Measurements from ENCODE around the gene CCDC8. TPM values are rescaled to one million over a fixed set of nuclear protein-coding genes. Genes with fewer than 3 reads are reported as not detected.

Gene CCDC8
- total and polyA plus RNA-seq, 8 donors = 0.29 to 22.9 (median 2.6) TPM; not detected in 2

GRCh38 chr19:46366620-46367292 is 46.6 kb downstream of the CCDC8 start:
- WGBS, 5 donors = 78 to 84% (median 79%) methylated on average over 9 of the region's 9 CpGs
- H3K9me3 ChIP-seq = no peaks in the 10 kb centered on the region
- TF ChIP-seq CTCF (IDR thresholded peaks at IDR 0.05) (no peak), POLR2AphosphoS5 (IDR thresholded peaks at IDR 0.05) (no peak), EP300 (IDR thresholded peaks at IDR 0.05) (no peak), POLR2A (IDR thresholded peaks at IDR 0.05) (no peak)
- no peak overlapping the region for H3K27ac ChIP-seq
- peaks cover 4 to 72% (median 63%) of the 10 kb centered on the region in 4 donors for H3K36me3 ChIP-seq
- peaks cover 0 to 41% (median 14%) of the 10 kb centered on the region in 4 donors for H3K4me1 ChIP-seq
- no peaks in the 10 kb centered on the region for H3K27me3 ChIP-seq
- no peak overlapping the region for H3K4me3 ChIP-seq
- no peak for DNase-seq
- intact Hi-C loops (cut with DNase I; ENCODE audit: low total_unique reads) = no loop called here

DNA sequence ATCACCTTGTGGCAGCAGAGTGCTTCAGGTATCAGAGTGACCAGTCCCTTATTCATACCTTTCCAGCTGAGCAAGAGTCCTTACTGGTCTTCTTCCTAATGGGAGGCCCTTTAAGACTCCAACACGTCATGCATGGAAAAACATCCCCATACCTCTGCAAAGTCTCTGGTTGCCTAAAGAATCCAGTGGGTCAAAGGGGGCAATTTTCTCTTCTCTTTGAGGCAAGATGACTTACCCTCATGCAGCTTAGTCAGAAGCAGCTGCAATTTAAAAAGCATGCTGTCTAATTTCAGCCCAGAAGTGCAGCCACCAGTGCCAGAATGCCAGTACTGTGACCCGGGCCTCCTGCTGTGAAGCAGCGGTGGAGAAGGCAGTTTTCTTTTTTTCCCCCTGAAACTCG is 47.8 kb downstream of the CCDC8 start:
- H3K27ac ChIP-seq = no peak overlapping the region
- H3K4me3 ChIP-seq = no peak overlapping the region
- H3K9me3 ChIP-seq = no peaks in the 10 kb centered on the region
- intact Hi-C loops (cut with DNase I; ENCODE audit: low total_unique reads) = no loop called here
- H3K36me3 ChIP-seq = peaks cover 3 to 67% (median 61%) of the 10 kb centered on the region in 4 donors
- no peak for TF ChIP-seq CTCF (IDR thresholded peaks at IDR 0.05)
- no peak for TF ChIP-seq POLR2A (IDR thresholded peaks at IDR 0.05)
- no peak for TF ChIP-seq EP300 (IDR thresholded peaks at IDR 0.05)
- TF ChIP-seq POLR2AphosphoS5 (IDR thresholded peaks at IDR 0.05) = no peak
- H3K27me3 ChIP-seq = no peaks in the 10 kb centered on the region
- no peak for DNase-seq
- 81 to 88% (median 84%) methylated on average over 4 of the region's 4 CpGs for WGBS, 5 donors
- peaks cover 0 to 30% (median 7%) of the 10 kb centered on the region in 4 donors for H3K4me1 ChIP-seq

DNA sequence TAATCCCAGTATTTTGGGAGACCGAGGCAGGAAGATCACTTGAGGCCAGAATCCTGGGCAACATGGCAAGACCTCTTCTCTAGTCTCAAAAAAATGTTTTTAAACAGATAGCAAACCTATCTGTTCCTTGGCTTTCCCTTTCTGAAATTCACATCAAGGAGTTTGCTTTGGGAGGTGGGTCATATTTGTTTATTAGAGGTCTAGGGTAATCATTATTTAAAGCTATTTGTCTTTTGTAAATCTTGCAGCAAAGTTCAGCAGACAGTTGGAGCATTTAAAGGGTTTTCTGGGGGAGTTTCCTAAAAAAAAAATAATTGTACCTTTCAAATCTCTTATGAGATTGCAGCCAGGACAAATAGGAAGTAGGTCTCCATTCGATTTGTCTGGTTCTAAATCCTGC is 49.0 kb downstream of the CCDC8 start:
- Histone ChIP-seq H3K27ac (no peak overlapping the region), H3K36me3 (peaks cover 0 to 62% (median 61%) of the 10 kb centered on the region in 4 donors), H3K4me3 (no peak overlapping the region), H3K4me1 (peaks cover 0 to 33% (median 7%) of the 10 kb centered on the region in 4 donors), H3K27me3 (no peaks in the 10 kb centered on the region), H3K9me3 (no peaks in the 10 kb centered on the region)
- 60 to 79% (median 74%) methylated on average over 2 of the region's 2 CpGs for WGBS, 5 donors
- TF ChIP-seq POLR2A (IDR thresholded peaks at IDR 0.05) = no peak
- no peak for DNase-seq
- intact Hi-C loops (cut with DNase I; ENCODE audit: low total_unique reads) = no loop called here

GRCh38 chr19:46361915-46362314 is 51.4 kb downstream of the CCDC8 start:
- WGBS, 5 donors = 46 to 58% (median 56%) methylated on average over 2 of the region's 2 CpGs
- DNase-seq = no peak
- TF ChIP-seq POLR2A (IDR thresholded peaks at IDR 0.05) (no peak), EP300 (IDR thresholded peaks at IDR 0.05) (no peak), CTCF (IDR thresholded peaks at IDR 0.05) (no peak), POLR2AphosphoS5 (IDR thresholded peaks at IDR 0.05) (no peak)
- intact Hi-C loops (cut with DNase I; ENCODE audit: low total_unique reads) = no loop called here
- Histone ChIP-seq H3K36me3 (peaks cover 6 to 60% (median 54%) of the 10 kb centered on the region in 4 donors), H3K4me3 (no peak overlapping the region), H3K27me3 (no peaks in the 10 kb centered on the region), H3K4me1 (peaks cover 0 to 55% (median 17%) of the 10 kb centered on the region in 4 donors), H3K9me3 (no peaks in the 10 kb centered on the region), H3K27ac (no peak overlapping the region)

Other genes with a start within 250 kb of the CCDC8 start
- gene IGFL1, start 183.8 kb downstream of the CCDC8 start, total RNA-seq = not detected
- under 1 TPM in 2 of 3 donors, not detected in 1; 0.50 to 0.88 TPM for gene IGFL1, start 183.8 kb downstream of the CCDC8 start, polyA plus RNA-seq
- gene HIF3A, start 116.5 kb downstream of the CCDC8 start, total RNA-seq = 100 to 1,000 TPM in 4 of 5 donors, 10 to 100 TPM in 1; 83.2 to 235 (median 144) TPM
- gene HIF3A, start 116.5 kb downstream of the CCDC8 start, polyA plus RNA-seq = 10 to 100 TPM; 17.6 to 22.0 (median 20.5) TPM
- 100 to 1,000 TPM in 1 of 5 donors, 10 to 100 TPM in 4; 54.5 to 124 (median 82.0) TPM for gene PPP5C, start 66.5 kb downstream of the CCDC8 start, total RNA-seq
- gene PPP5C, start 66.5 kb downstream of the CCDC8 start, polyA plus RNA-seq = 10 to 100 TPM; 29.6 to 39.3 (median 35.4) TPM
- under 1 TPM in 1 of 5 donors, not detected in 4; 0.18 TPM for gene PNMA8C, start 15.4 kb upstream of the CCDC8 start, total RNA-seq
- under 1 TPM in 1 of 3 donors, not detected in 2; 0.05 TPM for gene PNMA8C, start 15.4 kb upstream of the CCDC8 start, polyA plus RNA-seq
- gene PNMA8A, start 58.0 kb upstream of the CCDC8 start, total RNA-seq = 1 to 10 TPM in 2 of 5 donors, under 1 TPM in 1, not detected in 2; 0.43 to 4.8 (median 3.1) TPM
- gene PNMA8A, start 58.0 kb upstream of the CCDC8 start, polyA plus RNA-seq = 1 to 10 TPM; 1.1 to 1.5 (median 1.3) TPM
- gene PNMA8B, start 82.3 kb upstream of the CCDC8 start, total RNA-seq = 1 to 10 TPM in 2 of 5 donors, under 1 TPM in 2, not detected in 1; under 0.01 to 4.1 (median 0.72) TPM
- 1 to 10 TPM in 1 of 3 donors, under 1 TPM in 2; 0.40 to 1.1 (median 0.76) TPM for gene PNMA8B, start 82.3 kb upstream of the CCDC8 start, polyA plus RNA-seq
- gene CALM3, start 187.8 kb upstream of the CCDC8 start, total RNA-seq = 100 to 1,000 TPM in 4 of 5 donors, 10 to 100 TPM in 1; 94.7 to 147 (median 106) TPM
- 100 to 1,000 TPM in 2 of 3 donors, 10 to 100 TPM in 1; 84.2 to 203 (median 174) TPM for gene CALM3, start 187.8 kb upstream of the CCDC8 start, polyA plus RNA-seq
- 1 to 10 TPM in 3 of 5 donors, not detected in 2; 1.8 to 6.7 (median 5.8) TPM for gene PTGIR, start 211.5 kb upstream of the CCDC8 start, total RNA-seq
- 1 to 10 TPM; 1.6 to 1.7 (median 1.6) TPM for gene PTGIR, start 211.5 kb upstream of the CCDC8 start, polyA plus RNA-seq
- not detected for gene GNG8, start 222.6 kb upstream of the CCDC8 start, total RNA-seq
- not detected for gene GNG8, start 222.6 kb upstream of the CCDC8 start, polyA plus RNA-seq
- 10 to 100 TPM in 4 of 5 donors, 1 to 10 TPM in 1; 9.7 to 29.9 (median 11.1) TPM for gene DACT3, start 247.6 kb upstream of the CCDC8 start, total RNA-seq
- 10 to 100 TPM in 1 of 3 donors, 1 to 10 TPM in 2; 6.1 to 10.5 (median 6.4) TPM for gene DACT3, start 247.6 kb upstream of the CCDC8 start, polyA plus RNA-seq